ENCODE data around the gene LPXN.
"Not testable (repeated sequence)": the region's sequence is repeated elsewhere in the genome, so short reads cannot be mapped to it uniquely, and the experiment has no call there.

Gene LPXN

DNA sequence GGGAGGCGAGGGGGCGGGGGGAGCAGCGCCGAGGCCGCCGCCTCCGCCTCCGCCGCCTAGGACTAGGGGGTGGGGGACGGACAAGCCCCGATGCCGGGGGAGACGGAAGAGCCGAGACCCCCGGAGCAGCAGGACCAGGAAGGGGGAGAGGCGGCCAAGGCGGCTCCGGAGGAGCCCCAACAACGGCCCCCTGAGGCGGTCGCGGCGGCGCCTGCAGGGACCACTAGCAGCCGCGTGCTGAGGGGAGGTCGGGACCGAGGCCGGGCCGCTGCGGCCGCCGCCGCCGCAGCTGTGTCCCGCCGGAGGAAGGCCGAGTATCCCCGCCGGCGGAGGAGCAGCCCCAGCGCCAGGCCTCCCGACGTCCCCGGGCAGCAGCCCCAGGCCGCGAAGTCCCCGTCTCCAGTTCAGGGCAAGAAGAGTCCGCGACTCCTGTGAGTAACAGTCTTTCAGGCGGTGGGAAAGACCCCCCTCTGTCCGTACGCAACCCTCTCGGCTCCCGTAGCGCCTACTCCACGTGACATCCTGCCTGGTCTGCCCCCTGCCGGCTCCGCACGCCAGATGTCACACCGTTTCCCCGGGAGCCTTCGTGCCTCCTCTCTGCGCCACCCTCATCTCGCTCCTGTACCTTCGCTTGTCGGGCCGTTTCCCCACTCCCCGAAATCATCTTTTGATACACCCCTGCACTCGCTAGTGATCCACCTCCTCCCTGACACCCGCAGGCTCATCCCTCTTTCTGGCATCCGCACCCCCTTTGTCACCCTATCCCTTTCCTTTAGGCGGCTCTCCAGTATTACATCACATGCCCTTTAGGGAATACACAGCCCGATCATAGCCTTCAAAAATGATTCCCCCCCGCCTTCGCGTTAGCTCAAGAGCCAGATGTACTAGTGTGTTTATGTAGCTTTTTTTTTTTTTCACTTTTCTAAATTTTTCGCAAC is 3.8 kb upstream of the LPXN start:
- DNase-seq (ENCODE audit: low read depth) = peak; percentile 89

DNA sequence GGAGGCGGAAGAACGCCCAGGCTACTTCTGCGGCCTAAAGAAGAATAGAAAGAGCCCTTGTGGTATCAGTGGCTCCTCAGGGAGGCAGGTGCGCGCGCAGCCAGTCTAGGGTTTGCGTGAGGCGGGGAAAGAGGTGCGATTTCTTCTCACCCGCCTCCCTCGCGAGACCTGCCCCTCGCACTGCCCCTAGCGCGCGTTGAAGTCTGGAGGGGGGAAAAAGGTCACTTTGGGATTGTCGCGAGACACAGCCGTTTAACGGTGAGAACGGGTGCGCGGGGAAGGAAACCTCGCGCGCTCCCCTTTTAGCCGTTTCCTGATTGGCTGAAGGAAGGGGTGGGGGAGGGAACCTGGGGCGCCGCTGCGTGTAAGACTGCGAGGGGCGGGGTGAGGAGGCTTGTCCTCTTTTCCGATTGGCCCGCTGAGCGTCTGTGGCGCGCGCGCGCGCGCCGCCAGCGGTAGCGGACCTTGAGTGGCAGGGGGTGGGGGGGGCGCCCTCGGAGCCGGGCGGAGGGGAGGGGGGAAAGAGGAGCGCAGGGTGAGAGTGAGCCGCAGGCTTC is 3.1 kb upstream of the LPXN start, which contains the start of gene ZFP91:
Gene ZFP91, plus strand, starts transcription at position 429 of the 557 bp plus-strand sequence. CDS start 219 bp downstream, outside the sequence.
- DNase-seq (ENCODE audit: low read depth) = peak; percentile 98

DNA sequence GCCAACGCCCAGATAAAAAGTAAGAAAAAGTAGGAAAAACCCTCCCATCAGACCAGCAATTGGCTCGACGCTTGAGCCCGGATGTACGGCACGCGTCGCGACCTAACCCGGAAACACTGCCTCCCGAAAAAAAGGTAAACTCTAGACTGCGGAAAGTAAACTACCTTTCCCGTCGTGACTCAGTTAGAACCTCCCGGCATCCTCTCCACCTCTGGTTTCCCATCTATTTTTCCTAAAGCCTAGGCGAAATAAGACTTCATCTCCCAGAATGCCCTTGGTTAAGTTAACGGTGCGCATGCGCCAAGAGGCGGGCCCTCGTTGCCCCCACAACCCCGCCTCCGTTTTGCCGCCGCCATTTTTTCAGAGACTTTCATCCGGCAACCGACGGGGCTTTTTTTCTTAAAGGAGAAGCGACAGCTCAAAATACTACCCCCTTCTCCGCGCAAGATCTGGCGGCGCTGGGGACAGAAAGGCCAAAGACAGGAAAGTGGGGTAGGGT is 2.5 kb upstream of the LPXN start:
- peak; percentile 99 for DNase-seq (ENCODE audit: low read depth)

DNA sequence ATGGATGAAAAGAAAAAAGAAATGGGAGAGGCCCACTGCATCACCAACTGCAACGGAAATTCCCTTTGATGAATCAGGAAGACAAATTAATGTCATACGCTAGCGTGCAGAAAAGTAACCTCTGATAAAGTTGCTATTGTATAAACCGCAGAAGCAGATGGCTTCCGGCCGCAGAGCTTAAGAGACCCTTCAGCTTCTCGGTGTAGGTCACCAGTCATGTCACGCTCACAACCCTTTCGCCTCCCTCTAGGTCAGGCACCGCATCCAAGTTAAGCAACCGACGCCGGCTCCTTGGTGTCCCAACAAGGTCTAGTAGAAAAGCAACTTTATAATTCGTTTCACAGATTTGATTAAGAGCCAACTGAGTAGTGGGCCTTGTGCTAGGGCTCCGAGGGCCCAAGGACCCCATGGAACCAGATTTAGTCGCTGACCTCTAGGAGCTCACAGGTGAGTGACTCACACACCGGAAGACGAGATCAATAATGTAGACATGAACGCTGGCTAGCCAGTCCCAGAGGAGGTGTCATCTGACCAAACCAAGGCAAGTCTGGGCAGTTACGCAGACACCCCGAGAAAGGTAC is 2.0 kb upstream of the LPXN start:
- peak; percentile 91 for DNase-seq (ENCODE audit: low read depth)

DNA sequence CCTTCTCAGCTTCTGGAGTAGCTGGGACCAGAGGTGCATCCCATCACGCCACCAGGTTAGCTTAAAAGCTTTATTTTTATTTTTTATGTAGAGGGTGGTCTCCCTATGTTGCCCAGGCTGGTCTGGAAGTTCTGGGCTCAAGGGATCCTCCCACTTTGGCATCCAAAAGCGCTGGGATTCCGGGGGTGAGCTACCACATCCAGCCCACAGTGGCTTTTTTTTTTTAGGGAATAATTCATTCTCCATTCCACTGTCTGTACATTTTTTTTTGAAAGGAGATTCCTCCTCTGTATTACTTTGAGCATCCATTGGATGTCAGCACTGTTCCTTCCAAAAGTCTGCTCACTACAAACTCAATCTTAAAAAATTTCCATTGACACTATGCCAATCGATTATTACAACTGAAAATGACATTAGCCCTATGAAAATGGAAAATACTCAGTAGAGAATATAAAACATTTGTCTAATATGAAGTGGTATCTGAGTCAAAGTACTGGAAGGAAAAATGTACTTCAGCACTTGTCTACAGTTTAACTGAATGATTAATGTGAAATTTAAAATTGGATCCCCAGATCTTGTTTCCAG is 1.3 kb upstream of the LPXN start:
- DNase-seq (ENCODE audit: low read depth) = peak; percentile 50

DNA sequence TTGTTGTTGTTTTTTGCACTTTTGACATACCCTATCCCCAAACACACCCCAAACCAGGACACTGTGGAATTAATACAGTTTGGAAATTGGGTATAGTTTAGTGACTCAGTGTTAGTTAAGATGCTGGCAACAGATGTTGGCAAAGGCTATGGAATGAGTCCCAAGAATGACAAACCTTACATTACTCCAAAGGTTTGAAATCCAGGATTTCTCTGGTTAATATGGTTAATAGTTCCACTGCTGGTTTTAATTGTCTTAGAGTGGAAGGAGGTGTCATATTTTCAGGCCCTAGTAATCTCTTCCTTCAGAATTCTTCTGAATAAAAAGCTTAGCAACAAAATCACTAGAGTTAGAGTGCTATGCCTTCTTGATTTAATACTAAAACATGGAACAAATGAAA is 775 bp downstream of the LPXN start:
- peak; percentile 69 for DNase-seq (ENCODE audit: low read depth)

DNA sequence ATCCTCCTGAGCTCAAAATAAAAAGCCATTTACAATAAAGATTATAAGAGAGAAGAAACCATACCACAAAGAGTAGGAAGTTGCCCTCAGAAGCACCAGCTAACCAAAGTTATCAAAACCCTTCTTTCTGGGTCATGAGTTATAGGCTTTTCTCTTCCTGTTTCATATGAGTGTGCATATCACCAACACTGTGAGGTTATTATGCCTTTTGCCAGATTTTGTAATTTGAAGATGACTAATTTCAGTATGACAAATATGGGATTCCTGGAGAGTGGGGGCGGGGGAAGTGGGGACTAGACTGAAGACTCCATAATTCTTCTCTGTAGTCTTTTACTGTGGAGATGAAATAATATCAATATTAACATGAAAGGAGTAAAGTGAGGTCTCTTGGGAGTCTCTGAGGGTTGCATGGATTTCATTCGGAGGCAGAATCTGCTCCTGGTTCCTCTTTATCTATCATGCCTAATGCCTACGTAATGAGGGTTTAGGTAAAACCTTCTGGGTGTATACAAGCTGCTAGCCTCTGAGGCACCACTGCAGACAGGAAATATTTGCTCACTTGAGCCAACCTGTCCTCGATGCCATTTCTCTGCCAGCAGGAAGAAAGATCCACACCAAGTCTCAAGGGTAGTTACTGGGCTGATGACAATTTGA is 2.1 kb downstream of the LPXN start:
- peak; percentile 89 for DNase-seq (ENCODE audit: low read depth)

DNA sequence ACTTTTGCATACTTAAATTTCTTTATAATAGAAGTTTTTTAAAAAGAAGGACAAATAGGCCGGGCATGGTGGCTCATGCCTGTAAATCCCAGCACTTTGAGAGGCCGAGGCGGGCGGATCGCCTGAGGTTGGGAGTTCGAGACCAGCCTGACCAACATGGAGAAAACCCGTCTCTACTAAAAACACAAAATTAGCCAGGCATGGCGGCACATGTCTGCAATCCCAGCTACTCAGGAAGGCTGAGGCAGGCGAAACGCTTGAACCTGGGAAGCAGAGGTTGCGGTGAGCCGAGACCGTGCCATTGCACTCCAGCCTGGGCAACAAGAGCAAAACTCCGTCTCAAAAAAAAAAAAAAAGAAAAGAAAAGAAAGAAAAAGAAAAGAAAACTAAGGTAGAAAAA is 2.8 kb downstream of the LPXN start:
- DNase-seq (ENCODE audit: low read depth) = not testable (repeated sequence)

DNA sequence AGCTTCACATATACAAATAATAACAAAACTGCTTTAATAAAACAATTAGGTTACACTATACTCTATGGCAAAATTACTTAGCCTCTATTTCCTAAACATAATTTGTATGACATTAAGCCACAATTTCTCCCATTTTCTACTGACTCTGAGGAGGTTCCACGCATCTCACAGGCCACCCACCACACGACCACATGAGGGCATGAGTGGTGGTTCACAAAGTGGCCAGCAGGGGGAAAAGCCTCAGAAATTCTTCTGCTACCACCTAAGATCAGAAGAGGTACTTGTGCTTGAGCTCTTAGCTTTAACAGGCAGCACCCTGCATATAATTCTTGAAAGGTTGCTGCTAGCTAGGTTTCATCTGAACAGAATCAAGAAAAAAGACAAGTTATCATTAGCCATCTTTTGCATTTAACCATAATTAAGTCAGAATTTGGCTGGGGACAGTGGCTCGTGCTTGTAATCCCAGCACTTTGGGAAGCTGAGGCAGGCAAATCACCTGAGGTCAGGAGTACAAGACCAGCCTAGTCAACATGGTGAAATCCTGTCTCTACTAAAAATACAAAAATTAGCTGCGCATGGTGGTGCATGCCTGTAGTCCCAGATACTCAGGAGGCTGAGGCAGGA is 7.7 kb downstream of the LPXN start:
- DNase-seq (ENCODE audit: low read depth) = peak; percentile 65

DNA sequence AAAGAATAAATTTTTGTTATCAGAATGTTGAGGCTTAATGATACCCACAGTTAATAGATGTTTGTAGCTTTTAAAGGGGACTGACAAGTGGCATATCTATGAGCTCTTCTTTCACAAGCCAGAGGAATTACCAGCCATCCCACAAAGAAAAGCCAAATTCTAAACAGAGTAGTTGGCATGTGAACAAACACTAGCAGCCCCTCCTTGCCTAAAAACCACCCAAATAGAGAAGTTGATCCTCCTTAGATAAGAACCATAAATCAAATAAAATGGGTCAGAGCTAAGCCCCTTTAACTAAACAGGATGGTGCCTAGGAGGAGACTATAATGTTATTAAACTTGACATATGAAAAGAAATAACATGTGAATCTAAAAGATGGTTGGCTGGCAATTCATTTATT is 11.4 kb downstream of the LPXN start:
- DNase-seq (ENCODE audit: low read depth) = no peak

DNA sequence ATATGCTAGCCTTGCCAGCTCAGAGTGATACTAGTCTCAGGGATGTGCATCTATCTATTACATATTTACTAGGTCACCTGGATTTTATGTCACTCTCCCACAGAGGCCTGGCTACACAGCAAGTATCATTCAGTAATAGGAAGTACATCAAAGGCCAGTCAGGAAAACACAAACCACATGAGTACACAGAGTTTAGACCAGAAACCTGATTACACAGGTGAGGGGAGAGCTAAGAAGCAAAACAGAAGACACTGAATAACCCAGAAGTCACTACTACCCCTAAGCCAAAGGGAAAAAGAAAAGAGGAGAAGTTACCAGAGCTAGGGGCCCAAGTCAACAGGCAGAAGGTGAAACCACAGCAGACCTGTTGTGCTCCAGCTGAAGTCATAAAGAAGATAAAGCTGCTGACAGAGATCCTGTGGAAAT is 13.3 kb downstream of the LPXN start:
- DNase-seq (ENCODE audit: low read depth) = no peak

DNA sequence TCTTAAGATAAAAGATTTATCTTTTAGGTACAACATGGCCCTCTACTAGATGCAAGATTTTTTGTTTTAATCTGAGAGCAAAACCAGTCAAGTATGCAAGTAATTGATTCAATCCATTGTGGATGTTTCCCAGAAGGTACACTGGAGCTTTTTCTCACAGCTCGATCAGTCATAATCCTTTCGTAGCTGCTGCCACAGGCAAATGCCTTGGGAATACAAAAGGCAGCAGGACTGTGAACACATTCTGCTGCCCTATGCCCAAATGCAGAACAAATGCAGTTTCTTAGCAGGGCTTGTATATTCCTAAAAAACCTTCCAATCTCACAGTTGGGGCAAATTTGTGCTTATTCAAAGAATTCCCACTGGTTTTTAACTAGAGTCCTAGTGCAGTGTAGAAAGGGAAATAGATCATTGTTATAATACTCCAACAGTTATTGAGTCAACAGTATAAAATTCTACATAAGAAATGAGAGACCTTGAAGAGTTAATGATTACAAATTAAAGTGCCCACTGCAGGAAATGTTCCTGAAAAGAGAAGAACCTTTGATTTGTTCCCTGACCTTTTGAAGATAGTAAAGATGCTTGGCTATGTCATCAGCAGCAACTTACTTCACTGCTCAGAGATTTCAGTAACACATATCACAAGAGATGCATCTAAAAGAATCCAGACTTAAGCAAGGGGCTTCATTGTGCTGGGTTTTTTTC is 14.1 kb downstream of the LPXN start:
- no peak for DNase-seq (ENCODE audit: low read depth)

DNA sequence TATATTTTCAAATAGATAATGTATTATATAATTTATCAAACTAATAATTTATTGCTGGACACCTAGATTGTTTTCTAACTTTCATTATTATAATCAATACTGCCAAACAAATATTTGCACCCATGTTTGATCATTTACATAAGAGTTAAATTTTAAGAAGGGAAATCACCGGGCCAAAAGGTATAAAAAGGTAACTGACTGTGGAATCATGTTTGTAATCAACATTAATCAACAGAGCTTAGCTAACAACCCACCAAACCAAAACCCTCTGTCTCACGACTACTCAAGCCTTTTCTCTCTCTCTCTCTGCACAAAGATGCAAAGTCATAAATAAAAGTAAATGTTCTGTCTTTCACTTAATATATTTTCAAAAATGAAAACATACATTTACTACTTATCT is 14.8 kb downstream of the LPXN start:
- no peak for DNase-seq (ENCODE audit: low read depth)

DNA sequence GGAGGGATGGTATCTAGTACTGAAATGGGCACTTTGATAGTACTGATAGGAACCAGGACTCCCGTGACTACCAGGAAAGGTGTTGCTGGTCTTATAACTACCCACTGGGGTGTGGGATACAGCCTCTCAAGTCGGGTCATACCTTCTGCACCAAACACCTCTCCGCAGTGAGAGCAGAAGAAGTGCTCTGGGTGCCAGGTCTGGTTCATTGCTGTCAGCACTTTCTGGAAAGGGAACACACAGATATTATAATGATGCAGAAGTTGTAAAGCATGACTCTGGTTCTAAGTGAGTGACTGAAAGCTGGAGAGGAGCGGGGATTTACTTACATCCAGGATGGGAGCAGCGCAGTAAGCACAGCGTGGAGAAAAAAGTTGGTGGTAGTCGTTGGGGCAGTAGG is 26.0 kb downstream of the LPXN start:
- DNase-seq (ENCODE audit: low read depth) = no peak

DNA sequence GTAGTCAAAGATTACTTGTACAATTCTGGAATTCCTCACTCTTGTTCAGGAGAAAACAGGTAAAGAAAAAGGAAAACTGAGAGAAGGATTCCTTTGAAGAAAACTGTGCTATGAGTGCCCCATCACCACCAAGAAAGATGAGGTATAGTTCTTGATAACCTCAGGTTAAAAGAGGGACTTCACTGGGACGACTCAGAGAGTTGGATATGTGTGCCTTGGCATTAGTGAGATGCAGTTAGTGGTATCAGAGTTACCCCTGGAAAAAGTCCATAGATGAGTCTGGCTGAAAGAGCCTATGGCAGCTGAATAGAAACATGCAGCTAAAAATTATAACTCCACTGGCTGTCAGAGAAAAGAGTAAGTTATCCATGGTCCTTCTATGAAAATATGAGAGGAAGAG is 28.8 kb downstream of the LPXN start:
- no peak for DNase-seq (ENCODE audit: low read depth)

DNA sequence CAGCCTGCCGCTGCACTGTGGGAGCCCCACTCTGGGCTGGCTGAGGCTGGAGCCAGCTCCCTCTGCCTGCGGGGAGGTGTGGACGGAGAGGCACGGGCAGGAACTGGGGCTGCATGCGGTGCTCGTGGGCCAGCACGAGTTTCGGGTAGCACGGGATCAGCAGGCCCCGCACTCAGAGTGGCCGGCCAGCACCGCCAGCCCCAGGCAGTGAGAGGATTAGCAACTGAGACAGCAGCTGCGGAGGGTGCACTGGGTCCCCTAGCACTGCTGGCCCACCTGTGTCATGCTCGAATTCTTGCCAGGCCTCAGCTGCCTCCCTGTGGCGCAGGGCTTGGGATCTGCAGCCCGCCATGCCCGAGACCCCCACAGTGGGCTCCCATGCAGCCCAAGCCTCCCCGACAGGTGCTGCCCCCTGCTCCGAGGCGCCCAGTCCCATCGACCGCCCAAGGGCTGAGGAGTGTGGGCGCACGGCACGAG is 43.8 kb downstream of the LPXN start:
- no peak for DNase-seq (ENCODE audit: low read depth)

DNA sequence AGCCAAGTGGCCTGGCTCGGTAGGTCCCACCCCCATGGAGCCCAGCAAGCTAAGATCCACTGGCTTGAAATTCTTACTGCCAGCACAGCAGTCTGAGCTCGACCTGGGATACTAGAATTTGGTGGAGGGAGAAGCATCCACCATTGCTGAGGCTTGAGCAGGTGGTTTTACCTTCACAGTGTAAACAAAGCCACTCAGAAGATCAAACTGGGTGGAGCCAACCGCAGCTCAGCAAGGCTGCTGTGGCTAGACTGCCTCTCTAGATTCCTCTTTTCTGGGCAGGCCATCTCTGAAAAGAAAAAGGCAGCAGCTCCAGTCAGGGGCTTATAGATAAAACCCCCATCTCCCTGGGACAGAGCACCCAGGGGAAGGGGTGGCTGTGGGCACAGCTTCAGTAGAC is 45.4 kb downstream of the LPXN start:
- no peak for DNase-seq (ENCODE audit: low read depth)

DNA sequence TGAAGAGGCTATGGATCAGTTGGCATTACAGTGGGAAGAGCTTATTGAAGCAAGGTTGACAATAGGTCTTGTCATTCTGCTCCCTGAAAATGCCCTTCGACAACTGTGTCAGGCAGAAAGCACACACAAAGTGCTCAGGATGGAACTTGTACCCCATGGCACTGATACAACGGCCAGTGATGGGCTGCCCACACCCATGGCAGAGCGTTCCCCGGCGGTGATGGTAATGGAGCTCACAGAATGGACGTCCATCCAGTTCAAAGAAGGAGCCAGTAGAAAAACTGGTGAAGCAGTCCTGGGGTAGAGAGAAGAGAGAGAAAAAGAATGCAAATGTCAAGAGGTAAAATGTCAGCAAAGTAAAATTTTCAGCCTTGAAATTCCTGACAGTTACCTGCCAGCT is 48.2 kb downstream of the LPXN start:
- DNase-seq (ENCODE audit: low read depth) = no peak

DNA sequence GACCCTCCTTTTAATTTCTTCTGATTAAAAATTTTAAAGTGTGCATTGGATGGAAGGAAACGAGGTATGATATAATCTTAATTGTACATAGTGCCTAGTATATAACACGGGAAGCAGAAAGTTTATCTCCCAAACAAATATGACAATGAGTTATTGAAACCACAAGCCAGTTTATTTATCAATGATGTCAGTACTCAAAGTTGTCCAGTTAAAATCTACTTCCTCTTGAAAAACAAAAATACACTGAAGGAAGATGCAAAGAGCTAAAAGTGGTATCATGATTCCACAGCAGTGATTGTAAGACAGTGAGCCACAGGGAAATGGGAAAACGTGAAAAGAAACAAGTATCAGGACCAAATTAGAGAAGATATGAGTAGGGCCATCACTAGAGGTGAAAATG is 48.9 kb downstream of the LPXN start:
- no peak for DNase-seq (ENCODE audit: low read depth)

DNA sequence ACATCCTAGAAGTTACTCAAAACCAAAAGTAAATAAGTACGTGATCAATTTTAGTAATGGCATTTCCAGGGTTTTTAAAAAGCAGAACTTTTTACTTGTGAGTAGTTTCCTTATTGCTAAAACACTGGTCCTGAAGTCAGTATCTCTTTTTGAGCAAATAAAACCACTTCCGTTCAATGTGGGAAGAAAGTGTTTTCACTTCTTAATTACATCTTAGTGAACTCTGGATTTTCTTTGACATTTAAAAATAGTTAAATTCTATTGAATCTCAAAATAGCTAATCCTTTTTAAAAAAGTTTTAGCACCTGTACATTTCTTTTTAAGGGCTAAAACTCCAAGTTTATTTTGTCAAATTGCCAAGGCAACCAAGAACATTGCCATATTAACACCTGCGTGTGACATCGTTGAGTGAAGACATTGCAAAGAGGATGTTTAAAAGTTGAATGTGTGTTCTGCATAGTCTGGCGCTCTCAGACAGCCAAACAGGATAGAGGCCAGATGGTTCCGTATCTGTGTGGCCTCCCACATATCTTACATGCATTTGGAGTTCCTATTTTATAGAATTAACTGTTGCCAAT is 50.5 kb downstream of the LPXN start:
- DNase-seq (ENCODE audit: low read depth) = peak; percentile 1
